Endodermal cell (in vitro differentiated cells): ENCODE data around the gene CHST11. TPM values are rescaled to one million over a fixed set of nuclear protein-coding genes. Genes with fewer than 3 reads are reported as not detected.

Source experiments
- DNase-seq: peaks from one replicate; pipeline ENCODE4 v3.0.0-alpha.2; 2017
- H3K27ac ChIP-seq: 2 replicates; pipeline ENCODE4 v1.5.1; 2013; ENCODE audit warnings: mild to moderate bottlenecking, low read depth, low read length, moderate library complexity
- H3K27me3 ChIP-seq: 2 replicates; pipeline ENCODE4 v1.6.1; 2013; ENCODE audit warnings: mild to moderate bottlenecking, low read length, moderate library complexity; ENCODE audit not compliant: insufficient read depth, control insufficient read depth, poor library complexity, severe bottlenecking
- H3K36me3 ChIP-seq: 2 replicates; pipeline ENCODE4 v1.7.0; 2013; ENCODE audit warnings: mild to moderate bottlenecking, low read length, moderate library complexity; ENCODE audit not compliant: control insufficient read depth, insufficient read depth
- H3K4me1 ChIP-seq: one replicate; pipeline ENCODE4 v1.7.0; 2013; ENCODE audit warnings: low read length; ENCODE audit not compliant: control insufficient read depth, insufficient read depth
- H3K4me3 ChIP-seq: 2 replicates; pipeline ENCODE4 v1.5.1; 2013; ENCODE audit warnings: mild to moderate bottlenecking, low read length, moderate library complexity
- H3K9ac ChIP-seq: 2 replicates; pipeline ENCODE4 v1.6.1; 2013; ENCODE audit warnings: mild to moderate bottlenecking, low read length, moderate library complexity; ENCODE audit not compliant: poor library complexity, severe bottlenecking; ENCODE audit errors: extremely low read depth
- H3K9me3 ChIP-seq: 2 replicates; pipeline ENCODE4 v1.6.1; 2013; ENCODE audit warnings: mild to moderate bottlenecking, low read length, moderate library complexity; ENCODE audit not compliant: control insufficient read depth
- H3K27ac Mint-ChIP-seq: 2 replicates; pipeline ENCODE4 v1.8.0; 2020; ENCODE audit warnings: mixed read lengths
- H3K27me3 Mint-ChIP-seq: 2 replicates; pipeline ENCODE4 v1.8.0; 2021; ENCODE audit warnings: mild to moderate bottlenecking, mixed read lengths; ENCODE audit not compliant: insufficient read depth
- H3K36me3 Mint-ChIP-seq: 2 replicates; pipeline ENCODE4 v1.8.0; 2020; ENCODE audit warnings: low read depth, mixed read lengths
- H3K4me1 Mint-ChIP-seq: 2 replicates; pipeline ENCODE4 v1.8.0; 2020; ENCODE audit warnings: mixed read lengths
- H3K4me3 Mint-ChIP-seq: 2 replicates; pipeline ENCODE4 v1.8.0; 2020; ENCODE audit warnings: mild to moderate bottlenecking, moderate library complexity, mixed read lengths
- H3K9me3 Mint-ChIP-seq: 2 replicates; pipeline ENCODE4 v1.8.0; 2020; ENCODE audit warnings: mild to moderate bottlenecking, mixed read lengths
- CTCF ChIP-seq: fragments of 200-600 bp; sonication (generic); conservative IDR thresholded peaks from 2 replicates; pipeline ENCODE4 v1.5.0; 2021; ENCODE audit warnings: antibody characterized with exemption, mild to moderate bottlenecking
- WGBS, 2 experiments: methylation state at CpG; one replicate each; pipeline versions ENCODE4 v1.1.5 to v1.1.7; 2013; ENCODE audit warnings: missing lambda C conversion rate in 2 of 2, mixed read lengths in 1 of 2; ENCODE audit not compliant: insufficient coverage in 1 of 2, insufficient read length in 1 of 2; 5-methylcytosine and 5-hydroxymethylcytosine counted together
- total RNA-seq, 2 donors: library from RNA; stranded (reverse); fragmentation: NEBNext Ultra II Directional in 1 of 2; extraction: Animal tissue kit (Norgen Biotek cat#: 25700) in 1 of 2; gene quantifications; 2 replicates in 1 of 2; 3 replicates in 1 of 2; pipeline ENCODE4 v1.2.1, GENCODE V29; 2021

The CHST11 gene
- total RNA-seq, 2 donors from 2014 or later = 30.7 to 36.2 TPM

- WGBS, 2 experiments = 70 to 100% methylated on average over 2 to 5 of the region's 5 CpGs
- peak overlapping the region; percentile 12 for H3K4me3 ChIP-seq
- H3K9me3 Mint-ChIP-seq = no peaks in the 10 kb centered on the region
- peaks cover 34% of the 10 kb centered on the region for H3K4me1 Mint-ChIP-seq
- DNase-seq = peak; percentile 38
- H3K9ac ChIP-seq = no peak overlapping the region
- no peak overlapping the region for H3K27ac ChIP-seq
- no peak overlapping the region for H3K4me3 Mint-ChIP-seq
- TF ChIP-seq CTCF = no peak
- peak overlapping the region; percentile 38 for H3K27ac Mint-ChIP-seq
- H3K36me3 Mint-ChIP-seq = peaks cover 11% of the 10 kb centered on the region
- no peaks in the 10 kb centered on the region for H3K27me3 ChIP-seq
- H3K36me3 ChIP-seq = no peaks in the 10 kb centered on the region
- no peaks in the 10 kb centered on the region for H3K27me3 Mint-ChIP-seq
- H3K4me1 ChIP-seq = peaks cover 2% of the 10 kb centered on the region
- no peaks in the 10 kb centered on the region for H3K9me3 ChIP-seq
These were observed 10.6 kb downstream of the CHST11 start for GRCh38 chr12:104467346-104467837.

GRCh38 chr12:104468371-104468770, 11.6 kb downstream of the CHST11 start:
- Histone ChIP-seq H3K27me3 (no peaks in the 10 kb centered on the region), H3K27ac (no peak overlapping the region), H3K36me3 (no peaks in the 10 kb centered on the region), H3K4me1 (peaks cover 2% of the 10 kb centered on the region), H3K4me3 (no peak overlapping the region), H3K9ac (no peak overlapping the region), H3K9me3 (no peaks in the 10 kb centered on the region)
- no peak for TF ChIP-seq CTCF
- no peak overlapping the region for H3K27ac Mint-ChIP-seq
- 88 to 92% methylated on average over 5 of the region's 5 CpGs for WGBS, 2 experiments
- H3K27me3 Mint-ChIP-seq = no peaks in the 10 kb centered on the region
- no peaks in the 10 kb centered on the region for H3K9me3 Mint-ChIP-seq
- no peak overlapping the region for H3K4me3 Mint-ChIP-seq
- H3K36me3 Mint-ChIP-seq = peaks cover 11% of the 10 kb centered on the region
- H3K4me1 Mint-ChIP-seq = peaks cover 40% of the 10 kb centered on the region
- peak; percentile 26 for DNase-seq

GRCh38 chr12:104469066-104469465, 12.3 kb downstream of the CHST11 start:
- Histone ChIP-seq H3K9me3 (no peaks in the 10 kb centered on the region), H3K4me3 (no peak overlapping the region), H3K4me1 (peaks cover 2% of the 10 kb centered on the region), H3K27ac (no peak overlapping the region), H3K36me3 (no peaks in the 10 kb centered on the region), H3K9ac (no peak overlapping the region), H3K27me3 (no peaks in the 10 kb centered on the region)
- H3K4me1 Mint-ChIP-seq = peaks cover 46% of the 10 kb centered on the region
- no peaks in the 10 kb centered on the region for H3K9me3 Mint-ChIP-seq
- H3K4me3 Mint-ChIP-seq = no peak overlapping the region
- no peak for TF ChIP-seq CTCF
- H3K27ac Mint-ChIP-seq = no peak overlapping the region
- DNase-seq = no peak
- WGBS, 2 experiments = 97% methylated on average over 4 of the region's 4 CpGs
- H3K36me3 Mint-ChIP-seq = peaks cover 8% of the 10 kb centered on the region
- no peaks in the 10 kb centered on the region for H3K27me3 Mint-ChIP-seq
